H9 (cell line): Measurements from ENCODE around the gene PHF21A. TPM values are rescaled to one million over a fixed set of nuclear protein-coding genes. Genes with fewer than 3 reads are reported as not detected.

Experiments used
- DNase-seq: peaks from one replicate; pipeline ENCODE4 v3.0.0-alpha.2; 2017
- H2AFZ ChIP-seq: one replicate; pipeline ENCODE4 v1.6.1; 2013; ENCODE audit warnings: mild to moderate bottlenecking, low read length, control low read depth, moderate library complexity
- H2AK5ac ChIP-seq: 2 replicates; pipeline ENCODE4 v1.6.1; 2013; ENCODE audit warnings: low read length, control low read depth, mixed read lengths; ENCODE audit not compliant: insufficient read length
- H2BK120ac ChIP-seq: one replicate; pipeline ENCODE4 v1.6.1; 2013; ENCODE audit warnings: low read depth, mild to moderate bottlenecking, low read length, control low read depth, inconsistent platforms; ENCODE audit not compliant: poor library complexity, severe bottlenecking
- H2BK12ac ChIP-seq: 2 replicates; pipeline ENCODE4 v1.6.1; 2013; ENCODE audit warnings: low read length, control low read depth, mixed read lengths, low read depth; ENCODE audit not compliant: insufficient read length
- H2BK15ac ChIP-seq: 2 replicates; pipeline ENCODE4 v1.6.1; 2013; ENCODE audit warnings: low read depth, low read length, control low read depth
- H2BK20ac ChIP-seq: one replicate; pipeline ENCODE4 v1.6.1; 2013; ENCODE audit warnings: low read depth, mild to moderate bottlenecking, low read length, control low read depth, inconsistent platforms; ENCODE audit not compliant: poor library complexity, severe bottlenecking
- H2BK5ac ChIP-seq: 2 replicates; pipeline ENCODE4 v1.6.1; 2013; ENCODE audit warnings: low read length, control low read depth, mixed read lengths; ENCODE audit not compliant: insufficient read length
- H3K14ac ChIP-seq: 2 replicates; pipeline ENCODE4 v1.6.1; 2013; ENCODE audit warnings: low read length, control low read depth; ENCODE audit not compliant: insufficient read depth
- H3K18ac ChIP-seq: 2 replicates; pipeline ENCODE4 v1.6.1; 2013; ENCODE audit warnings: low read depth, mild to moderate bottlenecking, mixed read lengths, low read length, control low read depth; ENCODE audit not compliant: insufficient read length
- H3K23ac ChIP-seq: 2 replicates; pipeline ENCODE4 v1.6.1; 2013; ENCODE audit warnings: low read length, control low read depth, mixed read lengths, low read depth; ENCODE audit not compliant: insufficient read length
- H3K23me2 ChIP-seq: 2 replicates; pipeline ENCODE4 v1.6.1; 2013; ENCODE audit warnings: low read depth, mild to moderate bottlenecking, mixed read lengths, low read length, control low read depth; ENCODE audit not compliant: insufficient read length, poor library complexity, severe bottlenecking
- H3K27ac ChIP-seq: 2 replicates; pipeline ENCODE4 v1.5.1; 2013; ENCODE audit warnings: low read length, control low read depth, mixed read lengths, low read depth; ENCODE audit not compliant: insufficient read length
- H3K27me3 ChIP-seq: 2 replicates; pipeline ENCODE4 v1.6.1; 2013; ENCODE audit warnings: low read length, control low read depth, inconsistent platforms; ENCODE audit not compliant: insufficient read depth
- H3K4ac ChIP-seq: 2 replicates; pipeline ENCODE4 v1.6.1; 2013; ENCODE audit warnings: low read depth, mild to moderate bottlenecking, control low read depth, inconsistent platforms, low read length, moderate library complexity
- H3K4me1 ChIP-seq: 2 replicates; pipeline ENCODE4 v1.6.1; 2013; ENCODE audit warnings: low read length, control low read depth, inconsistent platforms; ENCODE audit not compliant: insufficient read depth
- H3K4me2 ChIP-seq: 2 replicates; pipeline ENCODE4 v1.6.1; 2013; ENCODE audit warnings: low read length, control low read depth, mixed read lengths; ENCODE audit not compliant: insufficient read length, insufficient read depth
- H3K56ac ChIP-seq: 2 replicates; pipeline ENCODE4 v1.6.1; 2013; ENCODE audit warnings: low read depth, mild to moderate bottlenecking, mixed read lengths, low read length, control low read depth; ENCODE audit not compliant: insufficient read length
- H3K79me1 ChIP-seq: 2 replicates; pipeline ENCODE4 v1.6.1; 2013; ENCODE audit warnings: low read depth, mild to moderate bottlenecking, moderate library complexity, low read length, control low read depth, inconsistent platforms; ENCODE audit not compliant: insufficient read depth, poor library complexity, severe bottlenecking
- H3K79me2 ChIP-seq: 2 replicates; pipeline ENCODE4 v1.6.1; 2013; ENCODE audit warnings: low read length, control low read depth, inconsistent platforms; ENCODE audit not compliant: insufficient read depth
- H3K9ac ChIP-seq: 2 replicates; pipeline ENCODE4 v1.6.1; 2013; ENCODE audit warnings: low read length, control low read depth, mixed read lengths; ENCODE audit not compliant: insufficient read length; ENCODE audit errors: extremely low read depth
- H3K9me3 ChIP-seq: one replicate; pipeline ENCODE4 v1.6.1; 2013; ENCODE audit warnings: low read depth, low read length, inconsistent platforms; ENCODE audit not compliant: control insufficient read depth
- H3T11ph ChIP-seq: one replicate; pipeline ENCODE4 v1.6.1; 2013; ENCODE audit warnings: mild to moderate bottlenecking, low read length, control low read depth, inconsistent platforms
- H4K20me1 ChIP-seq: one replicate; pipeline ENCODE4 v1.6.1; 2013; ENCODE audit not compliant: control insufficient read depth, insufficient read length, insufficient read depth
- H4K5ac ChIP-seq: 2 replicates; pipeline ENCODE4 v1.6.1; 2013; ENCODE audit warnings: low read depth, mild to moderate bottlenecking, mixed read lengths, low read length, control low read depth; ENCODE audit not compliant: insufficient read length
- H4K8ac ChIP-seq: replicated peaks from 2 replicates; pipeline ENCODE4 v1.6.1; 2013; ENCODE audit warnings: low read length, control low read depth, mixed read lengths, low read depth; ENCODE audit not compliant: insufficient read length
- H4K91ac ChIP-seq: 2 replicates; pipeline ENCODE4 v1.6.1; 2013; ENCODE audit warnings: low read depth, mild to moderate bottlenecking, moderate library complexity, mixed read lengths, low read length, control low read depth; ENCODE audit not compliant: insufficient read length
- H3K27ac Mint-ChIP-seq, 3 experiments: 2 replicates in 2 of 3; 3 replicates in 1 of 3; pipeline ENCODE4 v1.8.0; 2020 to 2021; ENCODE audit warnings: mixed read lengths in 3 of 3, mild to moderate bottlenecking in 1 of 3, moderate library complexity in 1 of 3
- H3K27me3 Mint-ChIP-seq: 2 replicates; pipeline ENCODE4 v1.8.0; 2021; ENCODE audit warnings: low read depth, mild to moderate bottlenecking, moderate library complexity, mixed read lengths
- H3K36me3 Mint-ChIP-seq, 3 experiments: 2 replicates in 2 of 3; 3 replicates in 1 of 3; pipeline ENCODE4 v1.8.0; 2020 to 2021; ENCODE audit warnings: low read depth in 3 of 3, mixed read lengths in 3 of 3; ENCODE audit not compliant: insufficient read depth in 1 of 3
- H3K4me1 Mint-ChIP-seq, 2 experiments: 2 replicates each; pipeline ENCODE4 v1.8.0; 2020; ENCODE audit warnings: mixed read lengths in 2 of 2
- H3K4me3 Mint-ChIP-seq, 2 experiments: 2 replicates in 1 of 2; 3 replicates in 1 of 2; pipeline ENCODE4 v1.8.0; 2020 to 2021; ENCODE audit warnings: mild to moderate bottlenecking in 2 of 2, mixed read lengths in 2 of 2, moderate library complexity in 1 of 2
- H3K9me3 Mint-ChIP-seq, 2 experiments: 2 replicates in 1 of 2; 3 replicates in 1 of 2; pipeline ENCODE4 v1.8.0; 2020; ENCODE audit warnings: mild to moderate bottlenecking in 2 of 2, mixed read lengths in 2 of 2, moderate library complexity in 1 of 2
- WGBS: extraction: QIAGEN DNeasy Blood & Tissue Kit; methylation state at CpG from one replicate; pipeline ENCODE4 v1.1.7; 2013; ENCODE audit warnings: missing lambda C conversion rate, low lambda C conversion rate, mixed read lengths; ENCODE audit not compliant: insufficient read length; ENCODE audit errors: extremely low coverage; 5-methylcytosine and 5-hydroxymethylcytosine counted together
- total RNA-seq: library from RNA; stranded (reverse); gene quantifications from 2 replicates; pipeline ENCODE4 v1.2.1, GENCODE V29; 2021
- TF ChIP-seq, protein P1 (sequence below): fragments of 200-600 bp; sonication (generic); conservative IDR thresholded peaks from 3 replicates; pipeline ENCODE4 v1.8.0; 2021; ENCODE audit warnings: antibody characterized with exemption, mild to moderate bottlenecking

Gene PHF21A
- total RNA-seq, 1 experiment from 2014 or later: 33.8 TPM

DNA sequence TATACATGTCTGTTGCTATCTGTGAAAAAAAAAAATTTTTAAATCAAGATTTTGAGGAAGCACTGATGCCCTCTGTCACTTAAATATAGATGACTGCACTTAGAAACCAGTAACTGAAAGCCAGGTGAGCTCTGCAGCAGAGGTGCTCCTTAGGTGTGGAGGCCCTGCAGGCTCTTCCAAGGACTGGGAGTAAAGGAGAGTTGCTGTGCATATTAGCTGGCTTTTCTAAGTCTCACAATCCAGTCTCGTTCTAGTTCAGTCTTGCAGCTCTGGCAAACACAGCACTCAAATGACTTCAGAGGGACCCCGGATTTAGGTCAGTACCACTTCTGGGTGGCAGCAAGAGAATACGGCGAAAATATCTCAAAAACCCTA, 137.8 kb downstream of the PHF21A start:
- Histone ChIP-seq H3K79me2 (no peaks in the 10 kb centered on the region), H3K4me2 (no peak overlapping the region), H2AFZ (no peak overlapping the region), H3K18ac (peak overlapping the region; percentile 1), H3K9ac (no peak overlapping the region), H2AK5ac (no peak overlapping the region), H3K23ac (no peak overlapping the region), H3K14ac (peak overlapping the region; percentile 33; the same call in 1 of the 2 replicates), H2BK20ac (no peak overlapping the region), H3K9me3 (no peaks in the 10 kb centered on the region), H2BK120ac (no peak overlapping the region), H2BK5ac (no peak overlapping the region), H3K27me3 (no peaks in the 10 kb centered on the region), H3K4ac (no peak overlapping the region), H4K8ac (no peak overlapping the region), H3K4me1 (peaks cover 7% of the 10 kb centered on the region), H3K27ac (peak overlapping the region; percentile 7), H2BK12ac (no peak overlapping the region), H3K23me2 (no peaks in the 10 kb centered on the region), H3T11ph (no peak overlapping the region), H4K91ac (no peak overlapping the region), H4K5ac (no peak overlapping the region), H4K20me1 (no peaks in the 10 kb centered on the region), H3K56ac (no peak overlapping the region), H3K79me1 (no peaks in the 10 kb centered on the region), H2BK15ac (no peak overlapping the region)
- Mint-ChIP-seq H3K27me3 (no peaks in the 10 kb centered on the region), H3K36me3 (peaks cover under 1 to 14% (median 11%) of the 10 kb centered on the region in 3 experiments; a peak in 6 of 7 replicates), H3K27ac (peak overlapping the region; percentile 93 to 97 (median 96)), H3K9me3 (no peaks in the 10 kb centered on the region), H3K4me3 (peak overlapping the region in 1 of 2 experiments; percentile 17; a peak in 1 of 5 replicates), H3K4me1 (peaks cover 32 to 34% of the 10 kb centered on the region in 2 experiments)
- no peak for DNase-seq
- WGBS: no CpG with 5 or more reads among the region's 4 CpGs
- TF ChIP-seq, protein P1, sequence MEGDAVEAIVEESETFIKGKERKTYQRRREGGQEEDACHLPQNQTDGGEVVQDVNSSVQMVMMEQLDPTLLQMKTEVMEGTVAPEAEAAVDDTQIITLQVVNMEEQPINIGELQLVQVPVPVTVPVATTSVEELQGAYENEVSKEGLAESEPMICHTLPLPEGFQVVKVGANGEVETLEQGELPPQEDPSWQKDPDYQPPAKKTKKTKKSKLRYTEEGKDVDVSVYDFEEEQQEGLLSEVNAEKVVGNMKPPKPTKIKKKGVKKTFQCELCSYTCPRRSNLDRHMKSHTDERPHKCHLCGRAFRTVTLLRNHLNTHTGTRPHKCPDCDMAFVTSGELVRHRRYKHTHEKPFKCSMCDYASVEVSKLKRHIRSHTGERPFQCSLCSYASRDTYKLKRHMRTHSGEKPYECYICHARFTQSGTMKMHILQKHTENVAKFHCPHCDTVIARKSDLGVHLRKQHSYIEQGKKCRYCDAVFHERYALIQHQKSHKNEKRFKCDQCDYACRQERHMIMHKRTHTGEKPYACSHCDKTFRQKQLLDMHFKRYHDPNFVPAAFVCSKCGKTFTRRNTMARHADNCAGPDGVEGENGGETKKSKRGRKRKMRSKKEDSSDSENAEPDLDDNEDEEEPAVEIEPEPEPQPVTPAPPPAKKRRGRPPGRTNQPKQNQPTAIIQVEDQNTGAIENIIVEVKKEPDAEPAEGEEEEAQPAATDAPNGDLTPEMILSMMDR: no peak
